Esophagus squamous epithelium (tissue), 5 donors: ENCODE results near the gene LGI4. TPM values are rescaled to one million over a fixed set of nuclear protein-coding genes. Genes with fewer than 3 reads are reported as not detected.

Source experiments
- DNase-seq: peaks from one replicate; lab custom pipeline; 2025; lab: John Stamatoyannopoulos, UW
- H3K27ac ChIP-seq, 4 donors: fragments of 200-600 bp; sonication (generic); one replicate each; pipeline ENCODE4 v1.5.1; 2016 to 2019; ENCODE audit warnings: mild to moderate bottlenecking in 1 of 4
- H3K27me3 ChIP-seq, 4 donors: fragments of 200-600 bp; sonication (generic); 1 replicate in 3 of 4; 2 replicates in 1 of 4; pipeline versions ENCODE4 v1.5.1 to v1.6.0; 2017 to 2021; ENCODE audit warnings: antibody characterized with exemption in 1 of 4
- H3K36me3 ChIP-seq, 3 donors: fragments of 200-600 bp; sonication (generic); one replicate each; pipeline ENCODE4 v1.5.1; 2016 to 2019
- H3K4me1 ChIP-seq, 3 donors: fragments of 200-600 bp; sonication (generic); one replicate each; pipeline ENCODE4 v1.5.1; 2017 to 2019
- H3K4me3 ChIP-seq, 4 donors: fragments of 200-600 bp; sonication (generic); 1 replicate in 3 of 4; 2 replicates in 1 of 4; pipeline ENCODE4 v1.5.1; 2016 to 2019; ENCODE audit warnings: mild to moderate bottlenecking in 2 of 4, moderate library complexity in 1 of 4
- H3K9me3 ChIP-seq, 3 donors: fragments of 200-600 bp; sonication (generic); one replicate each; pipeline ENCODE4 v1.5.1; 2016 to 2019
- CTCF ChIP-seq, 6 experiments: fragments of 450-650 bp in 4 of 6; fragments of 200-600 bp in 2 of 6; sonication (generic) in 2 of 6; IDR thresholded peaks; one replicate each; pipeline ENCODE4 v1.5.1; 2016 to 2019; ENCODE audit warnings: antibody characterized with exemption in 6 of 6, mild to moderate bottlenecking in 4 of 6, moderate library complexity in 4 of 6
- POLR2A ChIP-seq, 4 donors: fragments of 450-650 bp; IDR thresholded peaks; one replicate each; pipeline ENCODE4 v1.6.1; 2017; ENCODE audit warnings: antibody characterized with exemption in 4 of 4, mild to moderate bottlenecking in 4 of 4, moderate library complexity in 3 of 4
- WGBS, 2 donors: methylation state at CpG; one replicate each; pipeline ENCODE4 v1.1.5; 2018; 5-methylcytosine and 5-hydroxymethylcytosine counted together
- intact Hi-C: fragments of 100-400 bp; cut with DNase I; formaldehyde crosslinking; loops from one replicate; pipeline ENCODE4 v1.15.0; 2022
- total RNA-seq, 4 donors: library from RNA; depleted of rRNA; stranded (reverse); fragments of >200 nt; gene quantifications; one replicate each; pipeline ENCODE4 v1.1.0, GENCODE V29; 2016
- donor health status: DM: yes; HTN: yes; CAD: no.

LGI4 gene
- total RNA-seq, 4 donors from 2014 or later, result 1.3 to 8.2 (median 1.6) TPM

GRCh38 chr19:35080613-35081170 lies 54.2 kb downstream of the LGI4 start:
- Histone ChIP-seq H3K36me3 (no peaks in the 10 kb centered on the region), H3K27ac (no peak overlapping the region), H3K9me3 (no peaks in the 10 kb centered on the region), H3K4me1 (no peaks in the 10 kb centered on the region), H3K4me3 (no peak overlapping the region), H3K27me3 (no peaks in the 10 kb centered on the region)
- 63 to 83% methylated on average over 2 to 9 of the region's 16 CpGs for WGBS, 2 donors
- no peak for TF ChIP-seq POLR2A (IDR thresholded peaks at IDR 0.05)
- TF ChIP-seq CTCF (IDR thresholded peaks at IDR 0.05), result no peak
- intact Hi-C loops, result no loop called here
- DNase-seq, result no peak

- DNase-seq, result no peak
Measured at GRCh38 chr19:35079826-35080225, 55.0 kb downstream of the LGI4 start.

GRCh38 chr19:35077411-35078223 lies 57.2 kb downstream of the LGI4 start:
- intact Hi-C loops, result no loop called here
- H3K9me3 ChIP-seq, result no peaks in the 10 kb centered on the region
- H3K4me3 ChIP-seq, result no peak overlapping the region
- H3K4me1 ChIP-seq, result no peaks in the 10 kb centered on the region
- no peak for TF ChIP-seq POLR2A (IDR thresholded peaks at IDR 0.05)
- TF ChIP-seq CTCF (IDR thresholded peaks at IDR 0.05), result no peak
- DNase-seq, result no peak
- H3K36me3 ChIP-seq, result no peaks in the 10 kb centered on the region
- no peak overlapping the region for H3K27ac ChIP-seq
- H3K27me3 ChIP-seq, result no peaks in the 10 kb centered on the region
- 86% methylated on average over 17 of the region's 17 CpGs for WGBS, 2 donors

More at GRCh38 chr19:35079826-35080225, 55.0 kb downstream of the LGI4 start:
- Histone ChIP-seq H3K4me3 (no peak overlapping the region), H3K9me3 (no peaks in the 10 kb centered on the region), H3K27ac (no peak overlapping the region), H3K4me1 (no peaks in the 10 kb centered on the region), H3K36me3 (no peaks in the 10 kb centered on the region), H3K27me3 (no peaks in the 10 kb centered on the region)
- intact Hi-C loops, result no loop called here
- 81% methylated on average over 5 of the region's 14 CpGs; no CpG with 5 or more reads in 1 of the 2 donors for WGBS, 2 donors
- TF ChIP-seq POLR2A (IDR thresholded peaks at IDR 0.05) (no peak), CTCF (IDR thresholded peaks at IDR 0.05) (no peak)

- H3K9me3 ChIP-seq, result no peaks in the 10 kb centered on the region
- no peaks in the 10 kb centered on the region for H3K27me3 ChIP-seq
- H3K4me3 ChIP-seq, result no peak overlapping the region
- TF ChIP-seq CTCF (IDR thresholded peaks at IDR 0.05) (no peak), POLR2A (IDR thresholded peaks at IDR 0.05) (no peak)
- 80 to 100% methylated on average over 1 of the region's 8 CpGs for WGBS, 2 donors
- no peak overlapping the region for H3K27ac ChIP-seq
- H3K36me3 ChIP-seq, result no peaks in the 10 kb centered on the region
- DNase-seq, result no peak
- no peaks in the 10 kb centered on the region for H3K4me1 ChIP-seq
- intact Hi-C loops, result no loop called here
Measured at GRCh38 chr19:35076657-35077056, 58.2 kb downstream of the LGI4 start.

GRCh38 chr19:35076026-35076370 lies 58.9 kb downstream of the LGI4 start:
- Histone ChIP-seq H3K4me3 (no peak overlapping the region), H3K27ac (no peak overlapping the region), H3K9me3 (no peaks in the 10 kb centered on the region), H3K36me3 (no peaks in the 10 kb centered on the region), H3K4me1 (no peaks in the 10 kb centered on the region), H3K27me3 (no peaks in the 10 kb centered on the region)
- WGBS, 2 donors, result no CpG with 5 or more reads among the region's 6 CpGs
- TF ChIP-seq CTCF (IDR thresholded peaks at IDR 0.05) (no peak), POLR2A (IDR thresholded peaks at IDR 0.05) (no peak)
- DNase-seq, result no peak
- intact Hi-C loops, result no loop called here
